HFF-Myc (cell line): ENCODE measurements around the gene DLG2.
A peak's percentile ranks its signal among the peaks of the same experiment; 100 is the strongest.

Experiments
- DNase-seq: peaks from one replicate; pipeline ENCODE4 v3.0.0-alpha.2; 2011; ENCODE audit warnings: low read depth; ENCODE audit errors: extremely low read depth
- H3K4me3 ChIP-seq: replicated peaks from 2 replicates; pipeline ENCODE4 v1.5.1; 2011; ENCODE audit warnings: low read depth, mild to moderate bottlenecking, control low read depth, low read length
- CTCF ChIP-seq: IDR thresholded peaks from 2 replicates; pipeline ENCODE4 v1.5.1; 2012; ENCODE audit warnings: mild to moderate bottlenecking, low read depth, low read length, control low read depth; ENCODE audit errors: missing control alignments

Gene DLG2

GRCh38 chr11:83645561-83645960 is 1981.6 kb downstream of the DLG2 start:
- DNase-seq: no peak
- H3K4me3 ChIP-seq: no peak overlapping the region
- no peak for TF ChIP-seq CTCF

- no peak overlapping the region for H3K4me3 ChIP-seq
- TF ChIP-seq CTCF: no peak
- DNase-seq: no peak
These were observed 1984.0 kb downstream of the DLG2 start for GRCh38 chr11:83643115-83643514.

- H3K4me3 ChIP-seq: no peak overlapping the region
- no peak for TF ChIP-seq CTCF
- no peak for DNase-seq
These were observed 1984.6 kb downstream of the DLG2 start for GRCh38 chr11:83642500-83642899.

GRCh38 chr11:83641511-83641910 is 1985.6 kb downstream of the DLG2 start:
- no peak overlapping the region for H3K4me3 ChIP-seq
- TF ChIP-seq CTCF: no peak
- peak; percentile 69 for DNase-seq

GRCh38 chr11:83639995-83640758 is 1987.0 kb downstream of the DLG2 start:
- no peak for DNase-seq
- no peak for TF ChIP-seq CTCF

GRCh38 chr11:83635166-83635565 is 1992.0 kb downstream of the DLG2 start:
- TF ChIP-seq CTCF: no peak
- no peak for DNase-seq
- no peak overlapping the region for H3K4me3 ChIP-seq

More at GRCh38 chr11:83639995-83640758, 1987.0 kb downstream of the DLG2 start:
- no peak overlapping the region for H3K4me3 ChIP-seq

GRCh38 chr11:83630211-83630610 is 1996.9 kb downstream of the DLG2 start:
- DNase-seq: no peak
- TF ChIP-seq CTCF: no peak
- H3K4me3 ChIP-seq: no peak overlapping the region
